Measurements from ENCODE around the gene FNDC8. TPM values are rescaled to one million over a fixed set of nuclear protein-coding genes. Genes with fewer than 3 reads are reported as not detected.
A peak's percentile ranks its signal among the peaks of the same experiment; 100 is the strongest.

Gene FNDC8
- total RNA-seq, 1 donor from 2014 or later, result not detected

DNA sequence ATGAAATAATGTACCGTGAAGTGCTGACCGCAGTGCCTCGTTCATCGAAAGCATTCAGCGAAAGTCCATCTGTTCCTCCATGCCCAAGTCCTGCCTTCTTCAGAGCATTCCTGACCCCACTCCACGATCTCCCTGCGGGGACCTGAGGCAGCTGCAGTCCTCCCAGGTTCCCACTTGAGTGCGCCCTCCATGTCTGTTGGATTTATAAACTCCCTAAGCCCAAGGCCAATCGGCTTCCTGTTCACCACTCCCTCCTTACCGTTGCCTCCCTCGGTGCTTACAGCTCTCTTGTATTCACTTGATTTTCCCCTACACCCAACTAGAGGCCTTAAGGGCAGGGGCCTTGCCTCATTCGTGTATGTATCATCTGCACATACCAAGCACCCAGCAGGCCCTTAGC, 4.6 kb upstream of the FNDC8 start:
- Histone ChIP-seq H3K36me3 (ENCODE audit: control insufficient read depth, insufficient read depth, low read length) (no peaks in the 10 kb centered on the region), H3K27me3 (ENCODE audit: control insufficient read depth, insufficient read depth, low read length) (peaks cover 3% of the 10 kb centered on the region), H3K4me3 (ENCODE audit: low read depth, low read length) (no peak overlapping the region)
- no peak for DNase-seq (ENCODE audit: low read depth)
- TF ChIP-seq, protein P1, sequence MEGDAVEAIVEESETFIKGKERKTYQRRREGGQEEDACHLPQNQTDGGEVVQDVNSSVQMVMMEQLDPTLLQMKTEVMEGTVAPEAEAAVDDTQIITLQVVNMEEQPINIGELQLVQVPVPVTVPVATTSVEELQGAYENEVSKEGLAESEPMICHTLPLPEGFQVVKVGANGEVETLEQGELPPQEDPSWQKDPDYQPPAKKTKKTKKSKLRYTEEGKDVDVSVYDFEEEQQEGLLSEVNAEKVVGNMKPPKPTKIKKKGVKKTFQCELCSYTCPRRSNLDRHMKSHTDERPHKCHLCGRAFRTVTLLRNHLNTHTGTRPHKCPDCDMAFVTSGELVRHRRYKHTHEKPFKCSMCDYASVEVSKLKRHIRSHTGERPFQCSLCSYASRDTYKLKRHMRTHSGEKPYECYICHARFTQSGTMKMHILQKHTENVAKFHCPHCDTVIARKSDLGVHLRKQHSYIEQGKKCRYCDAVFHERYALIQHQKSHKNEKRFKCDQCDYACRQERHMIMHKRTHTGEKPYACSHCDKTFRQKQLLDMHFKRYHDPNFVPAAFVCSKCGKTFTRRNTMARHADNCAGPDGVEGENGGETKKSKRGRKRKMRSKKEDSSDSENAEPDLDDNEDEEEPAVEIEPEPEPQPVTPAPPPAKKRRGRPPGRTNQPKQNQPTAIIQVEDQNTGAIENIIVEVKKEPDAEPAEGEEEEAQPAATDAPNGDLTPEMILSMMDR (IDR thresholded peaks at IDR 0.05; ENCODE audit: insufficient read depth, low read length, poor library complexity, severe bottlenecking), result no peak

DNA sequence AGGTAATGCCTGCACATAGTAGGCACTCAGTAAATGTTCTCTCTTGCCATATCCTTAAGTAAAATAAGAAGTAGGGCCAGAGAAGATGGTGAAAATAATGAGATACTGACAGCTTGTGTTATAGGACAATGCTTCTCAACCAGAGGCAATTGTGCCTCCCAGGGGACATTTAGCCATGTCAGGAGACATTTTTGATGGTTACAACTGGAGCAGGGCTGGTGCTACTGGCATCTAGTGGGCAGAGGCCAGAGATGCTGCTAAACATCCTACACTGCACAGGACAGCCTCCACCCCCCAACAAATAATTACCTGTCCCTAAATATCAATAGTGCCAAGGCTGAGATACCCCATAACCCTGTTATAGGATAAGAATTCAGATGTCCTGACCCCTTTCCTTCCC, 3.4 kb upstream of the FNDC8 start:
- Histone ChIP-seq H3K36me3 (ENCODE audit: control insufficient read depth, insufficient read depth, low read length) (no peaks in the 10 kb centered on the region), H3K4me3 (ENCODE audit: low read depth, low read length) (no peak overlapping the region), H3K27me3 (ENCODE audit: control insufficient read depth, insufficient read depth, low read length) (peaks cover 3% of the 10 kb centered on the region)
- no peak for DNase-seq (ENCODE audit: low read depth)
- TF ChIP-seq, protein P1 (IDR thresholded peaks at IDR 0.05; ENCODE audit: insufficient read depth, low read length, poor library complexity, severe bottlenecking), result peak; percentile 35

DNA sequence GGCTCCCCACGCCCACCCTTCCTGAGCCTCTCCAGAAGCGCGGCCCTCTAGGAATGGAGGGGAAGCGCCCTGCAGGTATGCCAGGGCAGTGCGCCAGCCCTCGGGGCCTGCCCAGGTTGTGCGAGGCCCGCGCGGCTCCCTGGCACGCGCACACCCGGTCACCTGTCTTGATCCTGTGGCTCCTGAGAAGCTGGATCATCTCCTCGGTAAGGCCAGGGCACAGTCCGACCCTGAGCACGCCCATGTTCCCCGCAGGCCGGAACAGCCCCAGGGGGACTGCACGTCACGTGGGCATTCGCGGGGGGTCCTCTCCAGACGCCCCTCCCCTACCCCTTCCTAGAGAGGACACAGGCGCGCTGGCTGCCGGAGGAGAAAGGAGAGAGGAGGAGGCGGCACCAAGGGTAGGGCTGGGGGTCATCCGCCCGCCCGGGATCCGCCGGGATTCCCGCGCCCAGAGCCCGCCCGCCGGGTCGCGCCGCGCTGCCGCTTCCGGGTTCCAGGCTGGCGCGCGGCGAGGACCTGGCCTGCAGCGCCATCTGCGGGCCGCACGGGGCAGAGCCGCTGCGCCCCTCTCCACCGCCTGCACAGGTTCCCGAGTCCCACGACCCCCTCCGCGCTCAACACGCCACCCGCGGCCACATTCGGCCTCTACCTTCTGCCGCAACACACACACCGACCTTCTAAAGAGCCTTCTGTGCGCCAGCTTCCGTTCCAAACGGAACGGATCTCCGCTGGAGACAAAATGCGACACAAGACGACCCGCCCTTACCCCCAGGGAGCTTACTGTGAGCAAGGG, 1.8 kb upstream of the FNDC8 start, which contains the start of gene RAD51D:
Gene RAD51D, minus strand, starts transcription at position 491 of the 796 bp plus-strand sequence. Its CDS starts 247 bp downstream, at position 244.
- TF ChIP-seq, protein P1 (IDR thresholded peaks at IDR 0.05; ENCODE audit: insufficient read depth, low read length, poor library complexity, severe bottlenecking), result peak; percentile 63
- H3K36me3 ChIP-seq (ENCODE audit: control insufficient read depth, insufficient read depth, low read length), result no peaks in the 10 kb centered on the region
- H3K4me3 ChIP-seq (ENCODE audit: low read depth, low read length), result peak within 1 kb of the TSS; percentile 68
- H3K27me3 ChIP-seq (ENCODE audit: control insufficient read depth, insufficient read depth, low read length), result peaks cover 3% of the 10 kb centered on the region
- DNase-seq (ENCODE audit: low read depth), result no peak

DNA sequence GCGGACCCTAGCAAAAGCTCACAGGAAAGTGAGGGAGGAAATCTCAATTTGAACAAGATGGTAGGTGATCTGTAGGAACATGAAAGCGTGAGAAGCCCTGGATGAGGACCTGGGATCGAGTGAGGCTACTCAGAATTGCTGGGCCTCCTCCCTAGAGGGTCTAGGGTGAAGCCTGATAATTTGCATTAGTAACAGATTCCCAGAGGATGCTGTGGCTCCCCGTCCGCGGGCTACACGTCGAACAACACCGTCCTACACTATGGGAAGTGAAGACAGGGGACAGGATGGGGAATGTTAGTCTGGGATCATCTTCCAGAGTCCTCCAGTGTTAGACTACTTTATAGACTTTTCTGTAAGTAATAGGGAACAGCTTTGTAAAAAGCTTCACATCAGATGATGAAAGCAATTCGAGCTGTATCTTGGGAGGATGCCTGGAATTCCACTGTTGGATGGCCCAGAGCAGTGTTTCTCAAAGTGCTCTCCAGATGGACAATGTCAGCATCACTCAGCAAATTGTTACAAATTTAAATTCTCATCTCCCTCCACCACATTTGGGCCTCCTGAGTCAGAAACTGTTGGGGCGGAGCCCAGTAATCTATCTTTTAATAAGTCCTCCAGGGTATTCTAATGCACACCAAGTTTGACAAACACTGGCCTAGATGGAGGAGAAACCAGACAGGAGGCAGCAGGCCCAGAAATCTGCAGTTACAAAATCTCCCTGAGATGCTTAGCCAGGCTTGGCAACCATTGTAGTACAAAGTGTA, 6.5 kb downstream of the FNDC8 start:
- no peak for DNase-seq (ENCODE audit: low read depth)
- H3K36me3 ChIP-seq (ENCODE audit: control insufficient read depth, insufficient read depth, low read length), result peaks cover 1% of the 10 kb centered on the region
- TF ChIP-seq, protein P1 (IDR thresholded peaks at IDR 0.05; ENCODE audit: insufficient read depth, low read length, poor library complexity, severe bottlenecking), result no peak
- H3K27me3 ChIP-seq (ENCODE audit: control insufficient read depth, insufficient read depth, low read length), result no peaks in the 10 kb centered on the region
- H3K4me3 ChIP-seq (ENCODE audit: low read depth, low read length), result no peak overlapping the region

DNA sequence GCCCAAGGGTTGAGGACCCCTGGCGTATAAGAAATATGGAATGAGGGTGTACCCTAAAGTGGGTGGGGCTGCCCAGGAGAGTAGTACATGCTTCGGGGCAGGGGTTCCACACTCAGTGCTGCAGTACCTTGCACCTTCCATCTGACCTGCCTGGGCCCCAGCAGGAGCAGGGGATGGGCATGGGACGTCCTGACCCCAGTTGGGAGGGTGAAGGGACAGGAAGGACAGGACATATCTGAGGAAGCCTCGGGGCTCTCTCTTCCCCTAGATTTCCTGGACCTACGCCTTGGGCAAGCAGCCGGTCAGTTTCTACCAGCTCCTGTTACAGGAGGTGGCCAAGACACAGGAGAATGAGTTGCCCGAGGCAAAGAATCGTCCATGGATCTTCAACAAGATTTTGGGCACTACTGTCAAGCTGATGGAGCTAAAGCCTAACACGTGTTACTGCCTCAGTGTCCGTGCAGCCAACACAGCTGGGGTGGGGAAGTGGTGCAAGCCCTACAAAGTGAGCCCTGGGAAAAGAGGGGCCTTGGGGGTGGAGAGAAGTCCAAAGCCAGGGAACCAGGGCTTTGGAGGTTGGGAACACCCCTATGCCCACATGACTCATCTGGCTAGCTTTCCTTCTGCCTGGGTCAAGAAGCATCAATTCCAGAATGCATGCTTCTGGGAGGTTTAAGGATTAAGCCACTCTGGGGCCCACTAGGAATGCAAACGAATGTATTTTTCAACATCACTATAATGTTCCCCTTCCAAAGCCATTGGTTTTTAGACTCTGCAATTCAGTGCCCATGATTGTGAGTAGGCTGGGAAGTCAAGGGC, 7.9 kb downstream of the FNDC8 start:
- H3K4me3 ChIP-seq (ENCODE audit: low read depth, low read length), result no peak overlapping the region
- H3K36me3 ChIP-seq (ENCODE audit: control insufficient read depth, insufficient read depth, low read length), result peaks cover 2% of the 10 kb centered on the region
- no peak for DNase-seq (ENCODE audit: low read depth)
- TF ChIP-seq, protein P1 (IDR thresholded peaks at IDR 0.05; ENCODE audit: insufficient read depth, low read length, poor library complexity, severe bottlenecking), result no peak
- no peaks in the 10 kb centered on the region for H3K27me3 ChIP-seq (ENCODE audit: control insufficient read depth, insufficient read depth, low read length)

All from kidney epithelial cell (primary cell).